CD4-positive, alpha-beta T cell (primary cell): Measurements from ENCODE around the gene PMM1. TPM values are rescaled to one million over a fixed set of nuclear protein-coding genes. Genes with fewer than 3 reads are reported as not detected.
A peak's percentile ranks its signal among the peaks of the same experiment; 100 is the strongest.

Source experiments
- ATAC-seq: fragments of 200-7000 bp; cut with Tn5 transposase; one replicate; pipeline ENCODE4 v1.10.0; 2022; ENCODE audit warnings: mild to moderate bottlenecking; ENCODE audit not compliant: poor library complexity
- CTCF ChIA-PET: fragments of 350-600 bp; sonication (Branson Sonifier 250); formaldehyde crosslinking; loops from one replicate; lab custom pipeline; 2021; ENCODE audit warnings: antibody characterized with exemption, inconsistent platforms; lab: Charles Lee
- POLR2A ChIA-PET: fragments of 350-600 bp; sonication (Branson Sonifier 250); formaldehyde crosslinking; loops from one replicate; lab custom pipeline; 2021; ENCODE audit warnings: antibody characterized with exemption, inconsistent platforms; lab: Charles Lee
- DNase-seq, 14 experiments: peaks; one replicate each; pipeline ENCODE4 v3.0.0-alpha.2; 2013 to 2020; ENCODE audit warnings: mixed read lengths in 2 of 14
- H3K27ac ChIP-seq, 2 donors: one replicate each; pipeline versions ENCODE4 v1.5.1 to v1.7.0; 2013; ENCODE audit warnings: low read length in 2 of 2, low read depth in 1 of 2, mild to moderate bottlenecking in 1 of 2
- H3K27me3 ChIP-seq, 2 experiments: 1 replicate in 1 of 2; 2 replicates in 1 of 2; pipeline versions ENCODE4 v1.6.1 to v1.7.0; 2013; ENCODE audit warnings: low read length in 2 of 2, control low read depth in 1 of 2, mild to moderate bottlenecking in 1 of 2, moderate library complexity in 1 of 2; ENCODE audit not compliant: insufficient read depth in 2 of 2, control insufficient read depth in 1 of 2
- H3K36me3 ChIP-seq: one replicate; pipeline ENCODE4 v1.6.1; 2013; ENCODE audit warnings: low read length, control low read depth; ENCODE audit not compliant: insufficient read depth
- H3K4me1 ChIP-seq: one replicate; pipeline ENCODE4 v1.6.1; 2013; ENCODE audit warnings: low read length, control low read depth; ENCODE audit not compliant: insufficient read depth
- H3K4me3 ChIP-seq: one replicate; pipeline ENCODE4 v1.5.1; 2013; ENCODE audit warnings: mild to moderate bottlenecking, low read length, moderate library complexity
- H3K9me3 ChIP-seq, 2 experiments: 1 replicate in 1 of 2; 2 replicates in 1 of 2; pipeline versions ENCODE4 v1.6.1 to v1.7.0; 2013; ENCODE audit warnings: low read length in 2 of 2, mild to moderate bottlenecking in 2 of 2, control low read depth in 1 of 2, moderate library complexity in 1 of 2; ENCODE audit not compliant: control insufficient read depth in 1 of 2, insufficient read depth in 1 of 2
- H3K27ac Mint-ChIP-seq: one replicate; pipeline ENCODE4 v1.8.0; 2020; ENCODE audit warnings: mixed read lengths
- H3K27me3 Mint-ChIP-seq: one replicate; pipeline ENCODE4 v1.8.0; 2021; ENCODE audit warnings: mixed read lengths
- H3K36me3 Mint-ChIP-seq: one replicate; pipeline ENCODE4 v1.8.0; 2021; ENCODE audit warnings: low read depth, mixed read lengths
- H3K4me1 Mint-ChIP-seq: one replicate; pipeline ENCODE4 v1.8.0; 2021; ENCODE audit warnings: low read depth, mixed read lengths
- H3K4me3 Mint-ChIP-seq: one replicate; pipeline ENCODE4 v1.8.0; 2020; ENCODE audit warnings: mild to moderate bottlenecking, mixed read lengths
- H3K9me3 Mint-ChIP-seq: one replicate; pipeline ENCODE4 v1.8.0; 2020; ENCODE audit warnings: mixed read lengths
- CTCF ChIP-seq: fragments of 200-600 bp; IDR thresholded peaks from one replicate; pipeline ENCODE4 v1.8.0; 2022; ENCODE audit warnings: antibody characterized with exemption, mild to moderate bottlenecking
- intact Hi-C, 2 experiments: fragments of 100-400 bp; cut with DNase I in 1 of 2; cut with micrococcal nuclease in 1 of 2; formaldehyde crosslinking; loops; one replicate each; pipeline versions ENCODE4 v1.15.1 to v1.9.0; 2023 to 2025; cut with DNase I, micrococcal nuclease
- total RNA-seq, 174 experiments: library from RNA in 2 of 174; stranded (reverse) in 2 of 174; gene quantifications; one replicate each; pipeline ENCODE4 v1.2.3 and lab custom pipeline; 2021 to 2026

PMM1 gene
- total RNA-seq, 2 experiments from 2014 or later, result 24.8 to 25.5 TPM

- Histone ChIP-seq H3K9me3 (no peaks in the 10 kb centered on the region), H3K4me3 (no peak overlapping the region), H3K36me3 (peaks cover 44% of the 10 kb centered on the region), H3K27me3 (no peaks in the 10 kb centered on the region), H3K4me1 (peaks cover 9% of the 10 kb centered on the region), H3K27ac (no peak overlapping the region)
- Mint-ChIP-seq H3K27me3 (no peaks in the 10 kb centered on the region), H3K9me3 (no peaks in the 10 kb centered on the region), H3K4me3 (no peak overlapping the region), H3K4me1 (peaks cover 5% of the 10 kb centered on the region), H3K36me3 (peaks cover 28% of the 10 kb centered on the region), H3K27ac (peak overlapping the region; percentile 57)
- no peak for DNase-seq
- intact Hi-C loops, result no loop called here
- TF ChIP-seq CTCF, result no peak
- CTCF ChIA-PET, result interaction anchor here (1.2 kb wide), 1 partner anchor 8 kb away, joined by 3 read pairs; no protein-coding TSS in a partner anchor
- POLR2A ChIA-PET, result no interaction called here
- no peak for ATAC-seq
These were observed 54.4 kb downstream of the PMM1 start for GRCh38 chr22:41535244-41535643.

- H3K9me3 Mint-ChIP-seq, result no peaks in the 10 kb centered on the region
- intact Hi-C loops, result no loop called here
- ATAC-seq (no peak), DNase-seq (no peak)
- POLR2A ChIA-PET, result no interaction called here
- H3K4me3 Mint-ChIP-seq, result no peak overlapping the region
- TF ChIP-seq CTCF, result no peak
- no peaks in the 10 kb centered on the region for H3K27me3 Mint-ChIP-seq
- H3K4me1 Mint-ChIP-seq, result peaks cover 5% of the 10 kb centered on the region
- Histone ChIP-seq H3K36me3 (peaks cover 49% of the 10 kb centered on the region), H3K4me3 (no peak overlapping the region), H3K27ac (no peak overlapping the region), H3K27me3 (no peaks in the 10 kb centered on the region), H3K9me3 (no peaks in the 10 kb centered on the region), H3K4me1 (peaks cover 9% of the 10 kb centered on the region)
- CTCF ChIA-PET, result no interaction called here
- H3K36me3 Mint-ChIP-seq, result peaks cover 26% of the 10 kb centered on the region
- no peak overlapping the region for H3K27ac Mint-ChIP-seq
These were observed 55.4 kb downstream of the PMM1 start for GRCh38 chr22:41534219-41534618.

- POLR2A ChIA-PET, result no interaction called here
- peak; percentile 71 for TF ChIP-seq CTCF
- Mint-ChIP-seq H3K4me3 (no peak overlapping the region), H3K9me3 (no peaks in the 10 kb centered on the region), H3K27ac (no peak overlapping the region), H3K36me3 (peaks cover 35% of the 10 kb centered on the region), H3K27me3 (no peaks in the 10 kb centered on the region), H3K4me1 (peaks cover 5% of the 10 kb centered on the region)
- H3K4me3 ChIP-seq, result no peak overlapping the region
- H3K27me3 ChIP-seq, result no peaks in the 10 kb centered on the region
- peaks cover 57% of the 10 kb centered on the region for H3K36me3 ChIP-seq
- no peaks in the 10 kb centered on the region for H3K9me3 ChIP-seq
- H3K4me1 ChIP-seq, result peaks cover 9% of the 10 kb centered on the region
- ATAC-seq (peak; percentile 73), DNase-seq (peak; percentile 42 to 80 (median 59))
- H3K27ac ChIP-seq, result no peak overlapping the region
- intact Hi-C loops, result no loop called here
- CTCF ChIA-PET, result interaction anchor here (0.6 to 1.3 kb wide), 3 partner anchors 14 to 151 kb away, joined by 3 to 6 read pairs (median 3); partner anchors contain the start of gene TEF
These were observed 56.5 kb downstream of the PMM1 start for GRCh38 chr22:41532908-41533825.
